Peyer's patch (tissue), 4 donors: ENCODE results near the gene AQP7. TPM values are rescaled to one million over a fixed set of nuclear protein-coding genes. Genes with fewer than 3 reads are reported as not detected.

Experiments used
- small RNA-seq, 2 donors: library from RNA; depleted of rRNA; stranded (forward); fragments of <200 nt; gene quantifications; one replicate each; pipeline ENCODE3, GENCODE V24; 2016
- total RNA-seq, 4 donors: library from RNA; depleted of rRNA; stranded (reverse); fragments of >200 nt; gene quantifications; one replicate each; pipeline ENCODE4 v1.1.0, GENCODE V29; 2016

Gene AQP7
- total RNA-seq, 4 donors from 2014 or later: 5.0 to 119 (median 79.2) TPM

Small RNA genes lying within 50 kb of the gene (small RNA-seq; reads per million reads assigned to genes)
- gene AL356218.2 (0 reads per million in 2 donors), gene RF00019 (0 reads per million in 2 donors)

Other genes with a start within 250 kb of the AQP7 start
- 10 to 100 TPM; 26.4 to 65.3 (median 44.1) TPM for gene B4GALT1, start 235.2 kb downstream of the AQP7 start, total RNA-seq
- 100 to 1,000 TPM; 106 to 639 (median 276) TPM for gene SPINK4, start 162.4 kb downstream of the AQP7 start, total RNA-seq
- gene BAG1, start 137.9 kb downstream of the AQP7 start, total RNA-seq: 10 to 100 TPM; 36.2 to 61.1 (median 56.4) TPM
- gene CHMP5, start 137.5 kb downstream of the AQP7 start, total RNA-seq: 10 to 100 TPM; 42.9 to 78.8 (median 60.8) TPM
- gene NFX1, start 112.1 kb downstream of the AQP7 start, total RNA-seq: 100 to 1,000 TPM in 1 of 4 donors, 10 to 100 TPM in 3; 35.2 to 101 (median 59.6) TPM
- gene AQP3, start 45.0 kb upstream of the AQP7 start, total RNA-seq: 100 to 1,000 TPM in 3 of 4 donors, 10 to 100 TPM in 1; 12.4 to 424 (median 260) TPM
- 10 to 100 TPM; 14.5 to 26.4 (median 18.4) TPM for gene NOL6, start 71.4 kb upstream of the AQP7 start, total RNA-seq
- gene ANKRD18B, start 121.7 kb upstream of the AQP7 start, total RNA-seq: not detected